HFFc6 (cell line): Measurements from ENCODE around the gene PIK3R5. TPM values are rescaled to one million over a fixed set of nuclear protein-coding genes. Genes with fewer than 3 reads are reported as not detected.

ENCODE experiments used
- DNase-seq: peaks from one replicate; pipeline ENCODE4 v3.0.0-alpha.2; 2018
- H3K27ac Mint-ChIP-seq: 2 replicates; pipeline ENCODE4 v1.8.0; 2020; ENCODE audit warnings: mild to moderate bottlenecking, mixed read lengths
- H3K27me3 Mint-ChIP-seq: 2 replicates; pipeline ENCODE4 v1.8.0; 2021; ENCODE audit warnings: mild to moderate bottlenecking, moderate library complexity, mixed read lengths; ENCODE audit not compliant: insufficient read depth
- H3K36me3 Mint-ChIP-seq: 2 replicates; pipeline ENCODE4 v1.8.0; 2021; ENCODE audit warnings: low read depth, mixed read lengths
- H3K4me1 Mint-ChIP-seq: 2 replicates; pipeline ENCODE4 v1.8.0; 2020; ENCODE audit warnings: low read depth, mixed read lengths
- H3K4me3 Mint-ChIP-seq: 2 replicates; pipeline ENCODE4 v1.8.0; 2020; ENCODE audit warnings: mild to moderate bottlenecking, moderate library complexity, mixed read lengths
- H3K9me3 Mint-ChIP-seq: 2 replicates; pipeline ENCODE4 v1.8.0; 2020; ENCODE audit warnings: mild to moderate bottlenecking, mixed read lengths
- total RNA-seq, 6 experiments: library from RNA; stranded (reverse); fragmentation: NEBNext Ultra II Directional; extraction: Animal tissue kit (Norgen Biotek cat#: 25700); gene quantifications; 2 replicates in 1 of 6; 3 replicates in 5 of 6; pipeline ENCODE4 v1.2.3, GENCODE V29; 2021
- TF ChIP-seq, protein P1 (sequence below): fragments of 200-600 bp; sonication (generic); IDR thresholded peaks from 2 replicates; pipeline ENCODE4 v1.5.0; 2021; ENCODE audit warnings: antibody characterized with exemption, mild to moderate bottlenecking

Gene PIK3R5
- total RNA-seq, 6 experiments from 2014 or later, result not detected

DNA sequence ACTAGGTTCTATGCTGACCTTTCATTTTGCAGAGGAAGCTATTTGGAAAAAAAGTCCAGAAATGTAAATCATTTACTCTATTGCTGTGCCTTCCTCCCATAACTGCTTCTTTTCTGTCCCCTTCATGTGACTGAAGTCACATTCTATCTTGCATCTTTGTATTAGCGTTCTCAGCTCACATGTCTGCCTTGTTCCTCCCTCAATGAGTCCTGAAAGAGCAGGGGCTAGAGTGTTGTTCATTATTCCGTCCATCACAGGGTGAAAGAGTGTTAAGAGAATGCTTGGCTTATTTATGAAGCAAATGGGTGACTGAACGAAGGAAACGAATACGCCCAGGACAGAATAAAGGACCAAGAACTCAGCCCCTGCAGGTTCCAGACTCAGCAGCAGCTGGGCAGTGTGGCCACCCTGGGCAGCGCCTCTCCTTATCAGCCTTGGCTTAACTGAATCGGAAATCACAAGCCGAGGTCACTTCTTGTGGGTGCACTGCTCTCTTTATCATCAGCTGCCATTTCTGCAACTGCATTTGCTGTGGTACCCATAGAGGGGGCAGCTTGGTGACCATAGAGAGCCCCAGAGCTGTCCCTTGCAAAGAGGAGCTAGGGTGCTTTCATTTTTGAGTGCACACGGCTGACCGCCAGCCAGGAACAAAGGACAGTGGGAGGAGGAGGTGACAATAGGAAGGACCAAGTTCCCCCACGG is 96.2 kb downstream of the PIK3R5 start:
- H3K27me3 Mint-ChIP-seq, result peaks cover 5% of the 10 kb centered on the region
- H3K27ac Mint-ChIP-seq, result no peak overlapping the region
- DNase-seq, result no peak
- no peaks in the 10 kb centered on the region for H3K36me3 Mint-ChIP-seq
- no peaks in the 10 kb centered on the region for H3K4me1 Mint-ChIP-seq
- TF ChIP-seq, protein P1, sequence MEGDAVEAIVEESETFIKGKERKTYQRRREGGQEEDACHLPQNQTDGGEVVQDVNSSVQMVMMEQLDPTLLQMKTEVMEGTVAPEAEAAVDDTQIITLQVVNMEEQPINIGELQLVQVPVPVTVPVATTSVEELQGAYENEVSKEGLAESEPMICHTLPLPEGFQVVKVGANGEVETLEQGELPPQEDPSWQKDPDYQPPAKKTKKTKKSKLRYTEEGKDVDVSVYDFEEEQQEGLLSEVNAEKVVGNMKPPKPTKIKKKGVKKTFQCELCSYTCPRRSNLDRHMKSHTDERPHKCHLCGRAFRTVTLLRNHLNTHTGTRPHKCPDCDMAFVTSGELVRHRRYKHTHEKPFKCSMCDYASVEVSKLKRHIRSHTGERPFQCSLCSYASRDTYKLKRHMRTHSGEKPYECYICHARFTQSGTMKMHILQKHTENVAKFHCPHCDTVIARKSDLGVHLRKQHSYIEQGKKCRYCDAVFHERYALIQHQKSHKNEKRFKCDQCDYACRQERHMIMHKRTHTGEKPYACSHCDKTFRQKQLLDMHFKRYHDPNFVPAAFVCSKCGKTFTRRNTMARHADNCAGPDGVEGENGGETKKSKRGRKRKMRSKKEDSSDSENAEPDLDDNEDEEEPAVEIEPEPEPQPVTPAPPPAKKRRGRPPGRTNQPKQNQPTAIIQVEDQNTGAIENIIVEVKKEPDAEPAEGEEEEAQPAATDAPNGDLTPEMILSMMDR, result no peak
- peaks cover 26% of the 10 kb centered on the region; the same call in 1 of the 2 replicates for H3K9me3 Mint-ChIP-seq
- no peak overlapping the region for H3K4me3 Mint-ChIP-seq

DNA sequence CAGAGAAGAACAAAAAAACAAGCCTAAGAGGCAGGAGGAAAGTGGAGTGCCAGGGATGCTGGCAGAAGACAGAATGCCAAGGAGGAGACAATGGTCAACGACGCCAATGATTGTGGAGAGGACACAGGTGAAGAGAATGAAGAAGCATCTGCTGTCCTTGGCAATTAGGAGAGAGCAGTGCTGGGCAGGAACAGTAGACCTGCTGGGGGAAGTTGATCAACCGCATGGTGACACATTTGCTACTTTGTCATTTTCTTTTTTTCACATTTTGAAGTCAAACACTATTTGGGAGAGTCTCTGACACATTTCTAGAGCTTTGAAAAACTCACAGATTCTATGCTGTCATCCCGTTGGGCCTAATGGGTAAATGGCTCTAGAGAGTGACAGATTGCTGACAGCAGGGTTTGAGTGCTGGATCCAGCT is 97.0 kb downstream of the PIK3R5 start:
- Mint-ChIP-seq H3K4me3 (no peak overlapping the region), H3K27ac (no peak overlapping the region), H3K9me3 (peaks cover 26% of the 10 kb centered on the region; the same call in 1 of the 2 replicates), H3K27me3 (peaks cover 5% of the 10 kb centered on the region), H3K36me3 (no peaks in the 10 kb centered on the region), H3K4me1 (no peaks in the 10 kb centered on the region)
- TF ChIP-seq, protein P1, result no peak
- no peak for DNase-seq

DNA sequence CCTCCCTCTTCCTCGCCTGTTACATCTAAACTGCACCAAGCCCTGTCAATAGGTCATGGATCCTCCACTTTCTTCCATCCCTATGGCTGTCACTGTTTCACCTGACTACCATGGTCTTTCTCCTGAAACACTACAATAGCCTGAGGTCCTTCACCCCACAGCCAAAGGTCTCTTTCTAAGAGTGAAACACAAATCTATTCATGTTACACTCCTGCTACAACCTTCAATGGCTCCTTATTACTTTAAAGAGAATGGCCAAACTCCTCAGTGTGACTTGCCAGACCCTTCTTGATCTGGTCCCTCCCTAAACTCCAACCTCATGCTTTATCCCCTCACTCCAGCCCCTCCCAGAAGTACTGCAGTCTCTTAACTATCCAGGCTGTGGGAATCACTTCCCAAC is 97.4 kb downstream of the PIK3R5 start:
- H3K36me3 Mint-ChIP-seq, result no peaks in the 10 kb centered on the region
- no peak for DNase-seq
- H3K9me3 Mint-ChIP-seq, result peaks cover 23% of the 10 kb centered on the region; the same call in 1 of the 2 replicates
- H3K4me3 Mint-ChIP-seq, result no peak overlapping the region
- peaks cover 5% of the 10 kb centered on the region for H3K27me3 Mint-ChIP-seq
- H3K27ac Mint-ChIP-seq, result no peak overlapping the region
- H3K4me1 Mint-ChIP-seq, result no peaks in the 10 kb centered on the region
- TF ChIP-seq, protein P1, result no peak

DNA sequence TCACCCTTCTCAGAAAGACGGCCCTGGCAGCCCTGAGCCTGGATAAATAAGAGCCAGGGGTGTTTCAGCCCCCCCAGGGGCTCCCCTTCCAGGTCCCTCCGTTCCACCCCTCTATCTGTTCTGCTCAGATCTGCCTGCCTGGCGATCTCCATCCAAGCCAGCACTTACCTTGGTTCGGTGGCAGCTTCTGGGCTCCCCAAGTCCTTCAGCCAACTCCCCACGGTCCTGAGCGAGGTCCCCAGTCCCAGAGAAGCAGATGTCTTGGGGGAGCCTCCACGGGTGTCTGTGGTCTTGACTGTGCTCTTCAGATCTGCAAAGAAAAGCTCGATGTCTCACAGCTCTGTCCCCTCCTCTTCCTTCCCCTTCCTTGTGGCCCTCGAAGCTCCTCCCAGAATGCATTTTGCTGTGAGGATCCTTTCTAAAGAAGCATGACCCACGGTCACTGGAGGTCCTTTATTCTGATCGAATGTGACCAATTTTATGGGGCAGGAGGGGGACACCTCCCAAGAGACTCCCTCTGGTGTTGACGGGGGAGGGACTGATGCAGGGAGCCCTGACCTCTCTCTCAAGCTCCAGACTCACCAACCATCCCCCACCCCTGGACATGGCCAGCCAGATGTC is 98.0 kb downstream of the PIK3R5 start, which contains the start of gene PIK3R6:
Gene PIK3R6, minus strand, starts transcription at position 314 of the 621 bp plus-strand sequence. CDS start 17,880 bp downstream, outside the sequence.
- Mint-ChIP-seq H3K9me3 (peaks cover 22% of the 10 kb centered on the region; the same call in 1 of the 2 replicates), H3K27ac (no peak within 1 kb of the TSS), H3K4me3 (no peak within 1 kb of the TSS), H3K27me3 (peaks cover 5% of the 10 kb centered on the region), H3K36me3 (no peaks in the 10 kb centered on the region), H3K4me1 (no peaks in the 10 kb centered on the region)
- no peak for DNase-seq
- TF ChIP-seq, protein P1, result no peak

DNA sequence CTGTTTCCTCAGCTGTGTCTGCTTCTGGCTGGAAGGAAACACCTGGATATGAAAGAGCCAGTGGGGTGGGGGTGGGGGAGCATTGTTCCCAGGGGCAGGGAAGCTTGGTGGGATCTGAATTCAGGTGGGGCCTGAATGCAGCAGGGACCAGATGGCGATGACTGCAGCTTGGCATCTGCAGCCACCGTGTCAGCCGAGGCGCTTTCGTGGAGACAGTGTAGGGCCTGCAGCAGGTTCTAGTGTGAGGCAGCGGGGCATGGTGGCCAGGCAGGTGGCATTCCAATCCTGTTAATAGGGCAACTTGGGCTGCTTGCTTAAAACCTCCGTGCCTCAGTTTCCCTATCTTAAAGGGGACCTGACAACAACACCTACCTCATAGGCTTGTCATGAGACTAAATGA is 99.7 kb downstream of the PIK3R5 start:
- Mint-ChIP-seq H3K9me3 (peaks cover 26% of the 10 kb centered on the region; the same call in 1 of the 2 replicates), H3K27ac (no peak overlapping the region), H3K4me3 (no peak overlapping the region), H3K4me1 (no peaks in the 10 kb centered on the region), H3K27me3 (peaks cover 5% of the 10 kb centered on the region; the same call in 1 of the 2 replicates), H3K36me3 (no peaks in the 10 kb centered on the region)
- DNase-seq, result no peak
- TF ChIP-seq, protein P1, result no peak
